T-helper 9 cell (primary cell): ENCODE results near the gene CDKN2A.

Experiments used
- DNase-seq: peaks from one replicate; pipeline ENCODE4 v3.0.0-alpha.2; 2020

The CDKN2A gene

GRCh38 chr9:22005702-22006606 is 11.8 kb upstream of the CDKN2A start:
- DNase-seq, result no peak

- no peak for DNase-seq
Measured at GRCh38 chr9:22005021-22005701, 11.0 kb upstream of the CDKN2A start.

GRCh38 chr9:22002038-22002437 is 7.8 kb upstream of the CDKN2A start:
- DNase-seq, result no peak

GRCh38 chr9:21998026-21998425 is 3.8 kb upstream of the CDKN2A start:
- DNase-seq, result no peak

- no peak for DNase-seq
Measured at GRCh38 chr9:21997480-21997879, 3.3 kb upstream of the CDKN2A start.

GRCh38 chr9:21996858-21997257 is 2.7 kb upstream of the CDKN2A start:
- DNase-seq, result no peak

GRCh38 chr9:21996438-21996837 is 2.2 kb upstream of the CDKN2A start:
- no peak for DNase-seq

- DNase-seq, result no peak
Measured at GRCh38 chr9:21995666-21996398, 1.6 kb upstream of the CDKN2A start.

- DNase-seq, result peak; percentile 71
Measured at GRCh38 chr9:21995006-21995665, 944 bp upstream of the CDKN2A start.

GRCh38 chr9:21994556-21995005 is 389 bp upstream of the CDKN2A start, which contains the start of gene CDKN2B-AS1:
TSS of gene CDKN2B-AS1 (plus strand) at chr9:21994791.
- peak; percentile 37 for DNase-seq

GRCh38 chr9:21993007-21993406 is 1.2 kb downstream of the CDKN2A start:
- DNase-seq, result no peak

- DNase-seq, result no peak
Measured at GRCh38 chr9:21991072-21991959, 2.9 kb downstream of the CDKN2A start.

- DNase-seq, result no peak
Measured at GRCh38 chr9:21989440-21990189, 4.6 kb downstream of the CDKN2A start.

GRCh38 chr9:21988056-21988990 is 5.9 kb downstream of the CDKN2A start:
- DNase-seq, result no peak

- no peak for DNase-seq
Measured at GRCh38 chr9:21985964-21986667, 8.1 kb downstream of the CDKN2A start.

GRCh38 chr9:21984101-21984500 is 10.1 kb downstream of the CDKN2A start:
- DNase-seq, result no peak

- DNase-seq, result no peak
Measured at GRCh38 chr9:21983561-21983935, 10.6 kb downstream of the CDKN2A start.

GRCh38 chr9:21982861-21983560 is 11.2 kb downstream of the CDKN2A start:
- DNase-seq, result no peak
